Measurements from ENCODE around the gene MYOC.

The MYOC gene

DNA sequence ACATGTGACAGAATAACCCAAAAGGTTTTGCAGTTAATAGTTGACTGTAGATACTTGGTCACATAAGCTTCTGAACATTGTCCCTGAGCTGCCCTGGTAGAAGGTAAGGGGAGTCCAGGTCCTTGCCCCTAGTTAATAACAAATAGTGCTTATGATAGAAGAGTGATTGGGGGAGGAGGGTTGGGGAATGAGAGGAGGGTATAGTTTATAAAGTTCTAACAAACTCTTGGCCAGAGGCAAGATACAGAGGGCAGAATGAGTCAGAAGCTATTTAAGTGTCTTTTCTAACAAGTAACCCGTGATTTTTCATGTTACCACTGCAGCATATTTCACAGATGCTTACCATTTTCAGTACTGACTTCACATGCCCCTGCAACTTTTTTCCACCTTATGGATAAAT lies 57.2 kb downstream of the MYOC start:
- TF ChIP-seq YY1 (IDR thresholded peaks at IDR 0.05; ENCODE audit: low read depth) (no peak), NFIC (IDR thresholded peaks at IDR 0.05) (no peak), TEAD4 (IDR thresholded peaks at IDR 0.05) (no peak), FOXM1 (IDR thresholded peaks at IDR 0.05; ENCODE audit: borderline replicate concordance, low read depth) (no peak), RAD21 (IDR thresholded peaks at IDR 0.05; ENCODE audit: low read depth) (no peak), USF1 (IDR thresholded peaks at IDR 0.05) (no peak), TCF12 (IDR thresholded peaks at IDR 0.05; ENCODE audit: low read depth) (no peak), CREB1 (IDR thresholded peaks at IDR 0.05; ENCODE audit: low read depth) (no peak)
- TF ChIP-seq, protein P1, sequence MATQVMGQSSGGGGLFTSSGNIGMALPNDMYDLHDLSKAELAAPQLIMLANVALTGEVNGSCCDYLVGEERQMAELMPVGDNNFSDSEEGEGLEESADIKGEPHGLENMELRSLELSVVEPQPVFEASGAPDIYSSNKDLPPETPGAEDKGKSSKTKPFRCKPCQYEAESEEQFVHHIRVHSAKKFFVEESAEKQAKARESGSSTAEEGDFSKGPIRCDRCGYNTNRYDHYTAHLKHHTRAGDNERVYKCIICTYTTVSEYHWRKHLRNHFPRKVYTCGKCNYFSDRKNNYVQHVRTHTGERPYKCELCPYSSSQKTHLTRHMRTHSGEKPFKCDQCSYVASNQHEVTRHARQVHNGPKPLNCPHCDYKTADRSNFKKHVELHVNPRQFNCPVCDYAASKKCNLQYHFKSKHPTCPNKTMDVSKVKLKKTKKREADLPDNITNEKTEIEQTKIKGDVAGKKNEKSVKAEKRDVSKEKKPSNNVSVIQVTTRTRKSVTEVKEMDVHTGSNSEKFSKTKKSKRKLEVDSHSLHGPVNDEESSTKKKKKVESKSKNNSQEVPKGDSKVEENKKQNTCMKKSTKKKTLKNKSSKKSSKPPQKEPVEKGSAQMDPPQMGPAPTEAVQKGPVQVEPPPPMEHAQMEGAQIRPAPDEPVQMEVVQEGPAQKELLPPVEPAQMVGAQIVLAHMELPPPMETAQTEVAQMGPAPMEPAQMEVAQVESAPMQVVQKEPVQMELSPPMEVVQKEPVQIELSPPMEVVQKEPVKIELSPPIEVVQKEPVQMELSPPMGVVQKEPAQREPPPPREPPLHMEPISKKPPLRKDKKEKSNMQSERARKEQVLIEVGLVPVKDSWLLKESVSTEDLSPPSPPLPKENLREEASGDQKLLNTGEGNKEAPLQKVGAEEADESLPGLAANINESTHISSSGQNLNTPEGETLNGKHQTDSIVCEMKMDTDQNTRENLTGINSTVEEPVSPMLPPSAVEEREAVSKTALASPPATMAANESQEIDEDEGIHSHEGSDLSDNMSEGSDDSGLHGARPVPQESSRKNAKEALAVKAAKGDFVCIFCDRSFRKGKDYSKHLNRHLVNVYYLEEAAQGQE (IDR thresholded peaks at IDR 0.05; ENCODE audit: low read depth), result no peak

GRCh38 chr1:171590022-171590421 lies 62.5 kb downstream of the MYOC start:
- TF ChIP-seq NFIC (IDR thresholded peaks at IDR 0.05), result no peak
- TF ChIP-seq CREB1 (IDR thresholded peaks at IDR 0.05; ENCODE audit: low read depth), result no peak
- TF ChIP-seq ZBTB7A (IDR thresholded peaks at IDR 0.05; ENCODE audit: low read depth), result no peak
- no peak for TF ChIP-seq FOXM1 (IDR thresholded peaks at IDR 0.05; ENCODE audit: borderline replicate concordance, low read depth)
- no peak for TF ChIP-seq YY1 (IDR thresholded peaks at IDR 0.05; ENCODE audit: low read depth)
- TF ChIP-seq, protein P2, sequence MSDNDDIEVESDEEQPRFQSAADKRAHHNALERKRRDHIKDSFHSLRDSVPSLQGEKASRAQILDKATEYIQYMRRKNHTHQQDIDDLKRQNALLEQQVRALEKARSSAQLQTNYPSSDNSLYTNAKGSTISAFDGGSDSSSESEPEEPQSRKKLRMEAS (IDR thresholded peaks at IDR 0.05), result no peak
- no peak for TF ChIP-seq TEAD4 (IDR thresholded peaks at IDR 0.05)
- no peak for TF ChIP-seq TCF12 (IDR thresholded peaks at IDR 0.05; ENCODE audit: low read depth)
- TF ChIP-seq EP300 (IDR thresholded peaks at IDR 0.05; ENCODE audit: borderline replicate concordance), result no peak
- no peak for TF ChIP-seq RAD21 (IDR thresholded peaks at IDR 0.05; ENCODE audit: low read depth)
- TF ChIP-seq TAF1 (IDR thresholded peaks at IDR 0.05; ENCODE audit: low read depth), result no peak
- no peak for TF ChIP-seq USF1 (IDR thresholded peaks at IDR 0.05)
- no peak for TF ChIP-seq CEBPB (IDR thresholded peaks at IDR 0.05)
- TF ChIP-seq EGR1 (IDR thresholded peaks at IDR 0.05), result no peak

GRCh38 chr1:171588230-171588629 lies 64.3 kb downstream of the MYOC start:
- no peak for TF ChIP-seq NFIC (IDR thresholded peaks at IDR 0.05)
- TF ChIP-seq, protein P1 (IDR thresholded peaks at IDR 0.05; ENCODE audit: low read depth), result no peak
- TF ChIP-seq YY1 (IDR thresholded peaks at IDR 0.05; ENCODE audit: low read depth), result no peak
- TF ChIP-seq TAF1 (IDR thresholded peaks at IDR 0.05; ENCODE audit: low read depth), result no peak
- no peak for TF ChIP-seq CREB1 (IDR thresholded peaks at IDR 0.05; ENCODE audit: low read depth)
- no peak for TF ChIP-seq EGR1 (IDR thresholded peaks at IDR 0.05)

DNA sequence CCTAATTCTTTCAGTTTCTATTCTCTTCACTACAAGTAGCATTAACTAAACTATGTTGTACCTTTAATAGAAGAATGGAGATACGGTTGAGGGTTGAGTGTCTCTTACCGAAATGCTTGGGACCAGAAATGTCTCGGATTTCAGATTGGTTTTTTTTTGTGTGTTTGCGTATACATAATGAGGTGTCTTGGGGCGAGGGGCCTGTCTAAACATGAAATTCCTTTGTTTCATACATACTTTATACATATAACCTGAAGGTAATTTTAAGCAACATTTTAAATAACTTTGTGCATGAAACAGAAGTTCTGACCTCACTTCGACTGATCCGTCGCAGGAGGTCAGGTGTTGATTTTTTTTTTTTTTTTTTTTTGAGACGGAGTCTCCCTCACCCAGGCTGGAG lies 66.8 kb downstream of the MYOC start:
- no peak for TF ChIP-seq YY1 (IDR thresholded peaks at IDR 0.05; ENCODE audit: low read depth)
- TF ChIP-seq CEBPB (IDR thresholded peaks at IDR 0.05), result no peak
- no peak for TF ChIP-seq NFIC (IDR thresholded peaks at IDR 0.05)
- TF ChIP-seq USF1 (IDR thresholded peaks at IDR 0.05), result no peak
- no peak for TF ChIP-seq CREB1 (IDR thresholded peaks at IDR 0.05; ENCODE audit: low read depth)
- TF ChIP-seq TCF12 (IDR thresholded peaks at IDR 0.05; ENCODE audit: low read depth), result no peak
- TF ChIP-seq, protein P2 (IDR thresholded peaks at IDR 0.05), result no peak
- TF ChIP-seq, protein P1 (IDR thresholded peaks at IDR 0.05; ENCODE audit: low read depth), result no peak
- no peak for TF ChIP-seq TEAD4 (IDR thresholded peaks at IDR 0.05)
- no peak for TF ChIP-seq EGR1 (IDR thresholded peaks at IDR 0.05)
- TF ChIP-seq EP300 (IDR thresholded peaks at IDR 0.05; ENCODE audit: borderline replicate concordance), result no peak
- no peak for TF ChIP-seq ZBTB7A (IDR thresholded peaks at IDR 0.05; ENCODE audit: low read depth)
